ENCODE measurements around the gene GNL2. TPM values are rescaled to one million over a fixed set of nuclear protein-coding genes. Genes with fewer than 3 reads are reported as not detected.

GNL2 gene
- total and polyA plus RNA-seq, 10 of the 15 experiments (the other 5 are each of a cell fraction or from before 2014, with no cell fraction given) = 64.2 to 167 (median 88.2) TPM

DNA sequence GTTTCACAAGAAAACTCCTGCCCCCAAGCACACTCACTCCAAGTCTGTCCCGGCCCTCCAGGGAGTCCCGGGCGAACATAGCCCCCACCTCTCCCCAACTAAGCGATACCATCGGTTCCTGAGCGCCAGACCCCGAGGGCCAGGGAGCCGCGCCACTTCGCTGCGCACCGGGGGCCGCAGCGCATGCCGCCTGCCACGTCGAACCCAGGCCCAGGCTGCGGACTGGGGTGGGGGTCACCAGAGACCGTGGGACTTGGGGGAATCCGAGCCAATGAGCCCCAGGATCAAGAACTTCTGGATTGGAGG, 38.2 kb upstream of the GNL2 start:
- ATAC-seq (no peak), FAIRE-seq (no peak), DNase-seq (ENCODE audit: low read depth, low spot score) (no peak)
- Histone ChIP-seq H3K27me3 (replicated peaks in 1 of 2; ENCODE audit: control insufficient read depth in 2 of 2, insufficient read depth in 2 of 2, low read length in 1 of 2) (peaks cover 24 to 34% of the 10 kb centered on the region in 2 experiments), H3K27ac (ENCODE audit: control insufficient read depth, insufficient read depth) (no peak overlapping the region), H3K4me1 (ENCODE audit: control insufficient read depth, insufficient read depth, low read length) (no peaks in the 10 kb centered on the region), H3K36me3 (ENCODE audit: control insufficient read depth in 2 of 2, insufficient read depth in 2 of 2, low read length in 1 of 2) (no peaks in the 10 kb centered on the region), H3K9me3 (replicated peaks; ENCODE audit: control insufficient read depth, insufficient read depth, low read length) (no peaks in the 10 kb centered on the region), H4K20me1 (ENCODE audit: control insufficient read depth, insufficient read depth) (no peaks in the 10 kb centered on the region), H3K4me2 (ENCODE audit: control insufficient read depth, insufficient read depth) (no peak overlapping the region), H3K4me3 (no peak overlapping the region), H3K9ac (ENCODE audit: control insufficient read depth, insufficient read depth, low read length) (no peak overlapping the region), H3K79me2 (ENCODE audit: control insufficient read depth, insufficient read depth, low read length) (no peaks in the 10 kb centered on the region), H2AFZ (ENCODE audit: control insufficient read depth, low read depth, low read length) (no peak overlapping the region)
- 24% methylated on average over 19 of the region's 20 CpGs for WGBS (ENCODE audit: insufficient coverage, insufficient replicate concordance, low lambda C conversion rate, missing lambda C conversion rate)
- in situ Hi-C loops (cut with MboI) (no loop called here), intact Hi-C loops (cut with micrococcal nuclease; ENCODE audit: unreplicated experiment) (no loop called here)
- ChIA-PET CTCF (no interaction called here), RAD21 (ENCODE audit: unreplicated experiment) (no interaction called here), SMC1A (ENCODE audit: uncharacterized antibody, unreplicated experiment) (no interaction called here), POLR2A (no interaction called here)
- TF ChIP-seq POLR2AphosphoS5 (IDR thresholded peaks at IDR 0.05; ENCODE audit: low read length) (no peak), MYB (IDR thresholded peaks at IDR 0.05; ENCODE audit: borderline replicate concordance, low read depth, low read length) (no peak), MTA3 (IDR thresholded peaks at IDR 0.05; ENCODE audit: borderline replicate concordance, low read length) (no peak), LARP7 (IDR thresholded peaks at IDR 0.05) (no peak), GATAD2B (conservative IDR thresholded peaks at IDR 0.05; ENCODE audit: low read depth) (no peak)
- TF ChIP-seq, protein P1, sequence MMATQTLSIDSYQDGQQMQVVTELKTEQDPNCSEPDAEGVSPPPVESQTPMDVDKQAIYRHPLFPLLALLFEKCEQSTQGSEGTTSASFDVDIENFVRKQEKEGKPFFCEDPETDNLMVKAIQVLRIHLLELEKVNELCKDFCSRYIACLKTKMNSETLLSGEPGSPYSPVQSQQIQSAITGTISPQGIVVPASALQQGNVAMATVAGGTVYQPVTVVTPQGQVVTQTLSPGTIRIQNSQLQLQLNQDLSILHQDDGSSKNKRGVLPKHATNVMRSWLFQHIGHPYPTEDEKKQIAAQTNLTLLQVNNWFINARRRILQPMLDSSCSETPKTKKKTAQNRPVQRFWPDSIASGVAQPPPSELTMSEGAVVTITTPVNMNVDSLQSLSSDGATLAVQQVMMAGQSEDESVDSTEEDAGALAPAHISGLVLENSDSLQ (IDR thresholded peaks at IDR 0.05) = no peak
- TF ChIP-seq, protein P2, sequence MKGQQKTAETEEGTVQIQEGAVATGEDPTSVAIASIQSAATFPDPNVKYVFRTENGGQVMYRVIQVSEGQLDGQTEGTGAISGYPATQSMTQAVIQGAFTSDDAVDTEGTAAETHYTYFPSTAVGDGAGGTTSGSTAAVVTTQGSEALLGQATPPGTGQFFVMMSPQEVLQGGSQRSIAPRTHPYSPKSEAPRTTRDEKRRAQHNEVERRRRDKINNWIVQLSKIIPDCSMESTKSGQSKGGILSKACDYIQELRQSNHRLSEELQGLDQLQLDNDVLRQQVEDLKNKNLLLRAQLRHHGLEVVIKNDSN (IDR thresholded peaks at IDR 0.05; ENCODE audit: borderline replicate concordance, extremely low read length, insufficient read depth, low read depth, low read length) = no peak
- BruUV-seq (replicated peaks) = no TSS peak
